Activated T-helper 1 cell treated with anti-CD3 and anti-CD28 coated beads, Interleukin-2, amount 50 U/mL, for 16 hours (primary cell): ENCODE data around the gene MACROD2.

Experiments
- DNase-seq, 2 donors: peaks; one replicate each; pipeline ENCODE4 v3.0.0-alpha.2; 2020; ENCODE audit warnings: low read depth in 1 of 2, low spot score in 1 of 2

MACROD2 gene

DNA sequence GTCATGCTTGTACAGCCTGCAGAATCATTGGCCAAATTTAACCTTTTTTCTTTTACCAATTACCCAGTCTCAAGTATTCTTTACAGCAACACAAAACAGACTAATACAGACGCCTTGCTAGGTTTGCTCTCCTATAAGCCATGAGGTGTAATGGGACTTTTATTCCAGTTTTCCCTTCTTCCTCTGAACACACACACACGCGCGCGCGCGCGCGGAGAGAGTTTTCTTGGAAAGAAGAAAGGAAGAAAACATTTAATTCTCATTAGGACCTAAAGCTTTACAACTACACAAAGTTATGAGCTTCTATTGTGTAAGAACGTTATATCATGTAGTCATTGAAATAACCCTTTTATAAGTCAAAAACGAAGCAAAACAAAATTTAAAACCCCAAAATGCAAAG, 1023.6 kb downstream of the MACROD2 start:
- no peak for DNase-seq

DNA sequence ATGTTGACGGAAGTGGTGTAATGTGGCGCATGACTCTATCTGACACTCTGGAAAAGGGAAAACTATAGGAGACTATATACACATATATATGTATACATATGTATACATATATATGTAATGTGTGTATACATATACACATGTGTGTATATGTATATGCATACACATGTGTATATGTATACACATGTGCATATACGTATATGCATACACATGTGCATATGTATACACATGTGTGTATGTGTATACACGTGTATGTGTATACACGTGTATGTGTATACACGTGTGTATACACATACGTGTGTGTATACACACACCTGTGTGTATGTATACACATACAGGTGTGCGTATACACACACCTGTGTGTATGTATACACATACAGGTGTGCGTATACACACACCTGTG, 1025.5 kb downstream of the MACROD2 start:
- DNase-seq, result no peak

DNA sequence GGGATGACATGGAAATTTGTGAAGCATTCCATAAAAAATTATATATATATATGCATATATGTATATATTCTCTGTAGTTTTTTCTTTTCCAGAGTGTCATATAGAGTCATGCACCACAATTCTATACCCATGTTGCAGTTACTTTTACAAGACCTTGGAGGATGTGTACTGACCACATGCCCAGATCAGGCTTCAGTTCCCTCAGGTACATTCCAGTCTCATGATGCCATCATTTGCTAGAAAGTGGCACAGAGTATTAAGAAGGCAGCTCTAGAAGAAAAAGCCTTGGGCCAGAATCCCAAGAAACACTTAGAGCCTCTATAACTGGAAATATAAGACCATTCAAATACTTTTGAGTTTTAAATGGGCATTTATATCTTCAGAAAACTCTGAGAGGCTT, 1027.6 kb downstream of the MACROD2 start:
- no peak for DNase-seq

DNA sequence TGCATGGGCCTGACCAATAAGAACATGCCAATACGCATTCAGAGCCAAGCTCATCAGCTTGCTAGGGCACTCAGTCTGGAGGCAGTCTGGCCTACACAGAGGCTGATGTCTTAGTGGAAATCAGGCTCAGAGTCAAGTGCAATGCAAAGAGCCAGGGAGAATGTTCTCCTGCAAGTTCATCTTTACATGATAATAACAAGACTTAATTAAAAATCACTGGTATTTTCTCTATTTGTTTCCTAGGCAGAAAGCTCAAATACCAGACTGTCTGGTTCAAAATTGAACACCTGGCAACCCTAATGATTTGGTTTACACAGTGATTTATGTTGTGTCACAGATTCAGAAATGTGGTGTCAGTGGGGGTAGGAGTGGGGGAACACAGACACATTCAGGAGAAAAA, 1031.4 kb downstream of the MACROD2 start:
- no peak for DNase-seq

DNA sequence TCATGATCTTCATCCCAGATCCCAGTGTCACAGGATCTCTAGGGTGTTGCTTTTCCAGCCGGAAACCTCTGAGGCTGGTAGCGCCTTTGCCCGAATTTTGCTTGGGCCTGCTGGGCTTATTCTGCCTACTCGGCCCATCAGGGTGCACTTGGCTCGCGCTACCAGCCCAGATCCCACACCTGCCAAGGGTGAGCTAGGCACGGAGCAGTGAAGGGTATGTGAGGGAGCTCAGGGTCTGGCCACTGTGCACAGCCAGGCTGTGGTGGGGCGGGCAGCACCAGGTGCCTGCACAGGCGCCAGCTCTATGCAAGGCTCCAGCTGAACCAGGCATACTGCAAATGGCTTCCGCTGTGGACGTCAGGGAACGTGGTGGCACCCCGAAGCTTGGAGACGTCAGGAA, 1035.5 kb downstream of the MACROD2 start:
- no peak for DNase-seq

DNA sequence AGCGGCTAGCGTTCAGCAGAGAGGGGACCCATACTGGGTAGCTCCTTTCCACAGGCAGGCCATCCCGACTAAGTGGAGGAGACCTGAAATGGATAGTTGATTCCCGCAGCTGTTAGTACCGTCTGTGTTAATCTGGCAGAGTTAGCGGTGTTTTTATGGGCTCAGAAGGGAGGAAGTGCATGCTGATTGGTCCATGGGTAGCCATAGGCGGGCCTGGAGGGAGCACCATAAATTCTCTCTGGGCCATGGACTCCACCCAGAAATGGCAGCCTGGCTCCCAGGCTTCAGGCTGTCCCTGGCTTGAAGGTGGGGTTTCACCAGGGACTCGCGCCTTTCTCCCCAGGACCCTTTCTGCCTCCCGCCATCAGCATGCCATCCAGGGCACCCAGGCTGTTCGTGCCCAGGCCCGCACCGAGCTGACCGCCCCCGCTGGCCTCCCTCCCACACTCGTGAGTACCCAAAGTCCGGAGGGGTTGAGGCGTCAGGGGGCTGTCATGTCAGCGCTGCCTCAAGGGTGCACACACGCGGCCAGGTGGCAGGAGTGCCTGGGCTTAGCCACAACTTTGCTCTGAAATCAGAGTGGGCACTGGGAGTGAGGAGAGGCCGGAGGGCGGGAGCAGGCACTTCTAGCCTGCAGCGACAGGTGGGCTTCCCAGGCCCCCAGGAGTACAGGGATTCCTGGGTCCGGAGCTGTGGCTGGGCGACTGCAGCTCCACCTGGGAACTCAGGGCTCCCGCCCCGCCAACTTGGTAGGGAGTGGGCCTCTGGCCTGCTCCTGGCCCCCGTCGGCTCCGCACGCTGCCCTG, 1036.4 kb downstream of the MACROD2 start:
- DNase-seq, result no peak

DNA sequence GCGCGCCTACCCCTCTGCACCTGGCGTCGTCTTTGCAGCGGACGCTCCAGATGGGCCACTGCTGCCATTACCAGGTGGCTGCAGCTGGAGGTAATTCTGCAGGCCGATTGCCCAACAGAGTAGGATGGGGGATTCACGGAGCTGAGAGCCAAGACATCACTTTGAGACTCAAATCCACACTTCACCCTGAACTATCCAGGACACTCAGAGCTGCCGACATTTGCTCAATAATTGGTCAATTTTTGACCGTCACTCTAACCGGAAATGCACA, 1037.0 kb downstream of the MACROD2 start:
- no peak for DNase-seq

DNA sequence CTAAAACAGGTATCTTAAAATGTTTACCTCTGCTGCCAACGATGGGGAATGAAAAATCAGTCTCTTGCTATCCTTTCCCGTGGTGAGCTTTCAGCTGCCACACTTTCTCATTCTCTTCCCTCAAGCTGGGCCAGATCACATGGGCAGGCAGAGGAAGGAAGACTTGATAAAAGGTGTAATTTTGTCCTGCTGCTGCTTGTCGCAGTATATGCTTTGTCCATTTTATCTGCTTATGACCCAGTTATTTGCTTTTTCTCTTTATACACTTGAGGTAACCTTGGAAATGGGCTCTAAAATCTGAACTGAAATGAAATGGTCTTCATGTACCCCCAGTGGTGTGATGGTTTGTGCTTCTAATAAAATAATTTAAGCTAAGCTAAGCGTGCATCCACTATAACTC, 1038.0 kb downstream of the MACROD2 start:
- no peak for DNase-seq

DNA sequence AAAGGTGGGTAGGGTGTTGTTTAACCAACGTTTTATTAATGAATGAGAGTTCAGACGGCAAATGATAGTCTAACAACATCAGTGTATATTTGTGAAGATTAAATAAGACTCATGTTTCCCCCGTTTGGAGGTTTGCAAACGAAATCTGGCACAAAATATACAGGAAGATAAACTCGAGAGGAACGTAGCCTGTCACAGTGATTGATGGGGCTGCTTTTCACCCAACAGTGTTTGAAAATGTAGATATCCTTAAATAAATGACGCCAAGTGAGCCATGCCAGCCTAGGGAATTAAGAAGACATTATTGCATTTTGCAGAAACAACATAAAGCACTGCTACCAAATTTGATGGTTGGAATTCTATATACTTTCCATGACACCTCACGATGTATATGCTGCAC, 1038.6 kb downstream of the MACROD2 start:
- DNase-seq, result no peak

DNA sequence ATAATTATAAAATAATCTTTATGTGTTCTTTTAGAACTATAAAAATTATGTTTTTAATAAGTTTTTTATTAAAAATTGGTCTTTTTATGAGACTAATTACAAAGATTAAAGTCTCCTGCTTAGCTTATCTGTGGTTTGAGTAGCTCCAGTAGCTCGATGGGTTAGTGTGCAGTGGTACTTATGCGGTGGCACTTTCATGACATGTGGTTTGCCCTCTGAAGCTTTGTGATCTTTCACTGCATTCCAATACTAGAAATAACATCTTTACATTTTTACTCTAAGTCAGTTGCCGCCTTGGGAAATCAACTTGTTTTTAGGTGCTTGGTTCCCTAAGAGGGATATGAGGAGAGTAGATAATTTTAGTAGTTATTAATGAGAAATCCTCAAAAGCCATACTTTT, 1041.6 kb downstream of the MACROD2 start:
- no peak for DNase-seq

DNA sequence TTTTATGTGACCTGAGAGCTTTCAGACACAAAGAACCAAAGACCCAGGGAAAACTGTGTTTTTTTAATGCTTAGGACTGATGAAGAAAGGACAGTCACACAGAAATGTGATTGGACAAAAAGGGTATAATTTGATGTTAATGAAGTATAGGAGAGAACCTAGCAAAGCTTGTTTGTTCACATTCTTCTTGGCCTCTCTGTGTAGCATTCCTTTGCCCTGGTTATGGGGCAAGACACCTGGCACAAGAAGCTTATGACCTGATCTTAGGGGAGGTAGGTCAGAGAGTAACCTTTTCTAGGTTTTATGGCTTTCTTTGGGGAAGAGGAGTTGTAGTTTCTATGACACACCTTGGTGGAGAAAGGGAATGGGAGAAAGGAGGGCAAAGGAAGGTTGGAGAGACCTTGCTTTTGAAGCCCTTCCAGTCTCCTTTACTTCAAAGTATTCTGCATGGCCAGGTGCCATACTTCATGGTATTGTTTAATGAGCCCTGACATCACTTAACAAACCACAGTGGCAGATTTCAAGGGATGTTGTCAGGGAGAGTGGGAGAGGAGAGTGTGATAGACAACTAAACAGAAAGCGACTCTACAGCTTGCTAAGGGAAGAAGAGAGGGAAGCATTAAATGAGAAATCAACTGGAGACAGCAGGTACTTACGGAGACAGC, 1043.9 kb downstream of the MACROD2 start:
- DNase-seq, result no peak

DNA sequence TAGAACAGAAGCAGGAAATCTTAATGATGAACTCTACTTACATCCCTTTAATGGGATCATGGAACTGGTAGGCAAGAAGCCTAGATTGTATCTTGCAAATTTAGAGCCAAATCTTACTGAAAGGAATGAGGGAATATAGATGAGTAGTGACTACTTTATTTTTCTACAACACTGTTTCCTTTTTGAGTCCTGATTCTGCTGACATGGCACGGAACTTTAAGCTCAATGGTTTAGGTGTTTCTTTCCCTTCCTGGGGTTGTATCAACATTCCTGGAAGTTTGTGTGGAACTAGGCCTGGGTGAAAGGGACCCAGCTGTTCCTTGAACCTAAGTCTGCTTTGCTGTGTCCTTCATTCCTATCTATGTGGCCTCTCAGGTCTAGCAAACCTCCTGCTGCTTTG, 1047.4 kb downstream of the MACROD2 start:
- DNase-seq, result no peak

DNA sequence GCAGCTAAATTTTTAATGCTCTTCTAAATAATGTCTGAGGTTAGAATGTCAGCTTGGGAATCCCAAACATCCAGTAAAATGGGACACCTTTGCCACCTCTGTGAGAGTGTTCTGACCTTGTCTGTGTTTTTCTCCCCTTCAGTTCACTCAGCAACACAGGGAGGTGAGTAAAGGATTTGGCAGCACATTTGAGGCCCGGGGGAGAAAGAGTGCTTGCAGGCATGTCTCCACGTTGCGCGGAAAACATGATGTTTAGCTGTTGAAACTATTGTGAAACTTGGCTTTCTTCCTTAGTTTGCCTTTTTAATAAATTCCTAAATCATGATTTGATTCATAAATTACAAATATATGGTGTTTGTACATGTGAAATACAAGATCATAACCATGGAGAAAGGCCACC, 1049.9 kb downstream of the MACROD2 start:
- no peak for DNase-seq

DNA sequence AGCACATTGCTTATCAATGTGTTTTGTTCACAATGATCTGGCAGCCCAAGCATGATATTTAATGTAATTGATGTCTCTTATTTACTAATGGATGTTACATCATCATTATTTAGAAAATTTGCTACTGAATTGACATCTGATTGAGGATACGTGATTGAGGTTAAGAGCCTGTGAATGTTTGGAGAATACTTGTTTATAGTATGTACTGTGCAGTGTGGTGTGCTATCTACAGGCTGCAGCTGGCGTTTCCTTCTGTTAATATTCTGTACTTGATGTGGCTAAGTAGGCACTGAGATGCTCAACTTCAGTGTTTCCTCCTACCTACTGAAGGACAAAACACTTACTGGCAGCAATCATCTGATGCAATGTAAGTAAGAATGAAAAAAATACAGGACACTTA, 1051.7 kb downstream of the MACROD2 start:
- no peak for DNase-seq

DNA sequence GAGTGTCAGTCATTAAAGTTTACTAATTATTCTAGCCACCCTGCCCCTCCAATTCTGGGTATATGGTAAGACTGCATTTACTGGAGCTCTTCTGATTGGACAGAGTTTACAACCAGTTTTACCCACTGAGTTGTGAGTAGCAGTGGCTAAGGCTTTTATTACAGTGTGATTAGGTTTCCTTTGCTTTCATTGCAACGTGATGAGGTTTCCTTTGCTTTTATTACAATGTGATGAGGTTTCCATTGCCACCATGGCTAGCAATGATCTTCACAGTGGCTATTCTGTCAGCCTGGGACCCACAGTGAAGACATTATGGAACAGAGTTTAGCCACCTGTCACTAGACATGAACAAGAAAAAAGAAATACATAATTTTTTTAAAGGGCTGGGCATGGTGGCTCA, 1052.3 kb downstream of the MACROD2 start:
- no peak for DNase-seq

DNA sequence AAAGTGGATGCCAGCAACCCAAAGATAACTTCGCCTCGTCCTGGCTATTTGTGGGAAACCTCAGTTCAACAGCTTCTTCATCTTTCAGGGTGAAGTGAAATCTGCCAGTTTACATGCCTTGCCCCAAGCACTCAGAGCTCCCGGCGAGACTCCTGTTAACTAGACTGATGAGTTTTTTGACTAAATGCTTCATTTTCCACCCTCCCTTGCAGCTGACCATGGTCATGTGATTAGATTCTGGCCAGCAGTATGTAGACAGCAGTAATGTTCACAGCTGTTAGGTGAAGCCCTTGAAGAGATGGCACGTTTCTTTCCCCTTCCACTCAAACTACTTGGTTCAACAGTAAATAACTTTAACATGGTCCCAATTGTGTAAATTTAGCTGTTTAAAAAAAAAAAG, 1060.9 kb downstream of the MACROD2 start:
- no peak for DNase-seq

DNA sequence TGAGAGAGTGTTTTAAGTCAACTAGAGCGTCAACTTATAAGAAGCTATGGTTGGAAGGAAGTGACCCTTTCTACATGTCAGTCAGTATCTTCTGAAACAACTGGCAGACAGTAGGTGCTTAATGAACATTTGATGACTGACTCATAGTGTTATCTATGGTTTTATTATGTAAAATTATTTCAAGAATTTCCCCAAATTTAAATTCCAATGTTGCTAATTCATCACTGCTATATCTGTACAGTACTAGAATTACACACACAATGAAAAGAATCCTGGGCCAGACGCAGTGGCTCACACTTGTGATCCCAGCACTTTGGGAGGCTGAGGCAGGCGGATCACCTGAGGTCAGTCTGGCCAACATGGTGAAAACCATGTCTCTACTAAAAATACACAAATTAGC, 1063.5 kb downstream of the MACROD2 start:
- no peak for DNase-seq

DNA sequence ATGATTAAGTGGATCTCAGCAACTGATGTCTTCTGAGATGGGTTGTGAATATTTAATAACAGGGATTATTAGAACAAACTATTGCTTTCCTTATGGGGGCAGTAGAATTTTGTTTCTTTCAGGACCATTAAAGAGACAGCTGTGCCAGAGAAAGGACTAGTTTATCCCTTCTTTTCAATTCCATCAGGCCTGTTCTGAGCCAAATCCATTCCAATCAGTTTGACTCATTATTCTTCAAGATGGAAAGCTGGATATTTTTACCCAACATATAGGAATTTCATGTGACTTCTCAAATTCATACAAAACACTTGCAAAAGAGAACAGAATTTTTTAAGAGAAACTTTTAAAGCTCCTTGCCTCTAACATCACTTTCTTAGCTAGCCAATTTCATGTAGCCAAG, 1064.1 kb downstream of the MACROD2 start:
- DNase-seq, result no peak

DNA sequence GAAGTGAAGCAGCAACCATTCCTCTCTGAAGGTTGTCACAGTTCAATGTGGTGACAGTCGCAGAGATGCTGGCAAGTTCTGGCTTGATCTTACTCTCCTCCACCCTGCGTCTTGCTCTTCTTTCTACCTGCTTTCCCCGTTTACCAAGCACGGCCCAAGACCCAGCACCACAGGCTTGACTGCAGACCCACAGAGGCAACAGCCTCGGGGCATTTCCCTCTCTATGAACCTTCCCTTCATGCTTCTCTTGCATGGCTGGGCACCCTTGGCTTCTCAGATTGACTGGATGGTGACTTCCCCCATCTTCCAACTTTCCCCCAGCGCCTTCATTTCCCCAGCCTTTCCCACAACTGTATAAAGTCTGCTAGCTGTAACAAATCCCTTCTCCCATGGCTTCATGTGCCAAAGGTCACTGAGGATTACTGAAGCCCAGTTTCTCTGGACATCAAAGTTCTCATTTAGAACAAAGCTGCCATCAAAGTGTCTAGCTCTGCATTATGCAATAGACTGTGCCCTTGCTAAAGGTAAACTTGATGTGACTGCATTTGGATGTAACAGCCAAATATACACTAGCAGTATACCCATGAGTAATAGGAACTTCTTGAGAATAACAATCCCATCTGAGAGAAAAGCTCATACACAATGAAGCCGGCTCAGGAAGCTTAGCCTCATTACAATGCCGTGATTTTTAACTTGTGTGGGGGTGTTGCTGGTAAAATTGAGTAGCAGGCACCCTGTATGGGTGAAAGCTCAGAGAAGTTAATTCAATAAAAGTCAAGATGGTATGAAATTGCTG, 1065.1 kb downstream of the MACROD2 start:
- DNase-seq, result no peak

DNA sequence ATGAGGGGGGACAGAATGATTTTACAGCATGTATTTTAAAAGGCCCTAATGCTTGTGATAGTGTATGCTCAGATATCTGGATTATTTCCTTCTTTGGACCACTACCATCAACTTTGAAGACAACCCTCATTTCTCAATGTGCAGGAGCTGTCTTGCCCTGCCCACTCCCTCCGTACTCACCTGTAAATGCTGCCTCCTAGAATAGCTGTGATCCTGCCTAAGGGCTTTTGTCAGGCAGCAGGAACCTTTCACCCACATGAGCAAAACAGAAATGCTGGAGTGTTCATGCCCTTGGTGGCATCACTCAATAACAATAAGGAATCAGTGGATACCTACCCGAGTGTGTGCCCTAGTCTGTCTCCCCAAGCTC, 1065.7 kb downstream of the MACROD2 start:
- no peak for DNase-seq

DNA sequence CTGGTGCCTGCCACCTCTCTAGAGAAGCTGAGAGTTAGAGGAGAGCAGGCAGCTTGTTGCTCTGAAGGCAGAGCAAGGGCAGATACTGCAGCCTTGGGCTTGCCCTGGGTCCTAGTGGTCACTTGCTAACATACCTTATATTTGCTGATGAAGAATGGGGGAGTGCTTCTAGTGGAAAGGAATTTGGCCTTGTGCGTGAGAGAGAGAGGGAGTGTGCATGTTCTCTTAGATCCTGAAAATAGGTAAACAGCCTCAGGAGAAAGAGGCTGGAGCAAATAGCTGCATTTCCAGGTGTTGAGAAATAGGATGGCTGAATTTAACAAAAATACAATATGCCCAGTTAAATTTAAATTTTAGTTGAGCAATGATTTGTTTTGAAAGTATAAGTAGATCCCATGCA, 1066.6 kb downstream of the MACROD2 start:
- DNase-seq, result no peak

DNA sequence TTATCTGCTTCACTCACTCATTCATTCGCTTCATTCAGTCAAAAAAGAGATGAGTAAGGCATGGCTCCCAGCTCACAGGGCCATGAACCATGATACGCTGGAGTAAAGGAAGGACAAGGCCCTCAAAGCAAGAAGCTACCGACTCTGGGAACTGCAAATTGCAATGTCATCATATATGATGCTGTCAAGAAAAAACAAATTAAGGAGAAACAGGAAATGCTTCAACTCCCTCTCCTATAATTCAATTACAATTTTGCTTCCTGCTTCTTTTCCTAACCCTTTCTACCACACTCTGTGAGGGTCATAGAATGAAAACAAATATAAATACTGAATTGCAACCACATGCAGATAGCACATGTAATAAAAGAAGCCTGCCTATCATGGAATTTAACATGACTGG, 1067.8 kb downstream of the MACROD2 start:
- no peak for DNase-seq

DNA sequence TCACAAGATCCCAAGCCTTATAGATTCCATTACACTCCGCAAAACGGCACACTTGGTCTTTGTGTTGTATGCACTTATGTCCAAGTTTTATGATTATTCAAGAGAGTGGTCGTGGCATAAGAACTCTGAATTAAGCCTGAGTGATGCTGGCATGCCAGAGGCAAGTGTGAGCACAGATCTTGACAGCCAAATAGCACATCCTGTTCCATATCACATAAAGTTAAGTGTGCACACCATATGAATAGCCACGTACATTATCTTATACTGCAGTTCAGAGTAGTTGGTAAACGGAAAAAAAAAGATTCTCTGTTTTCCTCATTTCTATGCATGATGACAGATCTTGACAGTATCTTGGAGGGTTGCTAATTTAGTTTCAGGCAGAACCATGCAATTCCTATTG, 1069.4 kb downstream of the MACROD2 start:
- DNase-seq, result no peak
